ENCODE data around the gene IQGAP2. TPM values are rescaled to one million over a fixed set of nuclear protein-coding genes. Genes with fewer than 3 reads are reported as not detected.

IQGAP2 gene
- total RNA-seq, 1 donor, result 0.36 TPM

DNA sequence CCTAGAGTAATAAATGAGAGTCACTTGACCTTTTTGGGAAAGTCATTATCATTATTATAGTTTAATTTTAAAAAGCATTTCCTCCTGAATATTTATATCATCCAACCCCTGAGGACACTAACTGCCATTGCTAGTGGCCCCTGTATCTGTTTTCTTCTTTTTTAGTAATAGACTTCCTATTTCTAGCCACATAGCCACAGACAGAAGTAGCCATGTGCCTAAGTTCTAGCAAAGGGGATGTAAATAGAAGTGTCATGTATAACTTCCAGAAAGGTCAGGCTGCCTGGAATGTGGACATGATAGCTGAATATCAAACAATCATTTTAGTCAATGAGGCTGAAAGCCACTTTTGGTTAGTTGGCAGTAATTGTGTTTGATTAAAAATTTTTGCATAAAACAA is 37.5 kb upstream of the IQGAP2 start:
- Histone ChIP-seq H3K9me3 (ENCODE audit: low read depth, low read length) (no peaks in the 10 kb centered on the region), H3K4me3 (ENCODE audit: insufficient read depth, low read length) (no peak overlapping the region), H2AFZ (ENCODE audit: low read length) (no peak overlapping the region), H3K4me2 (ENCODE audit: insufficient read depth, low read length) (no peak overlapping the region), H3K27ac (ENCODE audit: low read depth, low read length) (no peak overlapping the region), H3K27me3 (ENCODE audit: insufficient read depth, low read length) (no peaks in the 10 kb centered on the region), H3K4me1 (ENCODE audit: insufficient read depth, low read length) (no peaks in the 10 kb centered on the region), H4K20me1 (ENCODE audit: insufficient read depth, low read length) (no peaks in the 10 kb centered on the region), H3K36me3 (ENCODE audit: insufficient read depth, low read length) (no peaks in the 10 kb centered on the region), H3K79me2 (ENCODE audit: insufficient read depth, low read length) (no peaks in the 10 kb centered on the region)
- TF ChIP-seq CTCF (IDR thresholded peaks at IDR 0.05; ENCODE audit: extremely low read depth, low read depth, low read length), result no peak
- no peak for DNase-seq (ENCODE audit: insufficient read length, low spot score, missing footprints)

DNA sequence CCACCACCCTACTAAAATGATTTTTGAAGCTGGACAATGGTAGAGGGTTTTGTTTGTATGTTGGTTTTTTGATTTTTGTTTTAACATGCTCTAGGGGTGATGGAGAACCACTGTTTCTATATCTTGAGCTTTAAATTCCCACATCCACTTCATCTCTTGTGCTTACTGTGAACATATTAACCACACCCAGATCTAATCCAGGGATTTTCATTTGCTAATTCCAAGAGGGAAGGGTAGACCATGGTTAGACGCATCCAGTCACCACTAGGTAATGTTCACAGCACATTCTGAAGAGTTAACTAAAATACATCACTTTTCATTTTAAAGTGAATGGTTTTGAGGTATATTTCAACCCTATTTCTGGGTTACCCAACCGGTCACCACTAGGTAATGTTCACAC is 36.5 kb upstream of the IQGAP2 start:
- H3K27ac ChIP-seq (ENCODE audit: low read depth, low read length), result no peak overlapping the region
- no peak overlapping the region for H3K4me2 ChIP-seq (ENCODE audit: insufficient read depth, low read length)
- H3K4me3 ChIP-seq (ENCODE audit: insufficient read depth, low read length), result no peak overlapping the region
- no peaks in the 10 kb centered on the region for H3K36me3 ChIP-seq (ENCODE audit: insufficient read depth, low read length)
- DNase-seq (ENCODE audit: insufficient read length, low spot score, missing footprints), result no peak
- H2AFZ ChIP-seq (ENCODE audit: low read length), result no peak overlapping the region
- H3K4me1 ChIP-seq (ENCODE audit: insufficient read depth, low read length), result no peaks in the 10 kb centered on the region
- no peaks in the 10 kb centered on the region for H3K79me2 ChIP-seq (ENCODE audit: insufficient read depth, low read length)
- TF ChIP-seq CTCF (IDR thresholded peaks at IDR 0.05; ENCODE audit: extremely low read depth, low read depth, low read length), result no peak
- no peaks in the 10 kb centered on the region for H3K27me3 ChIP-seq (ENCODE audit: insufficient read depth, low read length)
- H4K20me1 ChIP-seq (ENCODE audit: insufficient read depth, low read length), result no peaks in the 10 kb centered on the region
- H3K9me3 ChIP-seq (ENCODE audit: low read depth, low read length), result no peaks in the 10 kb centered on the region

GRCh38 chr5:76367623-76368371 is 35.3 kb upstream of the IQGAP2 start:
- no peaks in the 10 kb centered on the region for H3K27me3 ChIP-seq (ENCODE audit: insufficient read depth, low read length)
- DNase-seq (ENCODE audit: insufficient read length, low spot score, missing footprints), result no peak
- no peaks in the 10 kb centered on the region for H3K9me3 ChIP-seq (ENCODE audit: low read depth, low read length)

More at GRCh38 chr5:76367623-76368371, 35.3 kb upstream of the IQGAP2 start:
- H4K20me1 ChIP-seq (ENCODE audit: insufficient read depth, low read length), result no peaks in the 10 kb centered on the region
- no peak overlapping the region for H2AFZ ChIP-seq (ENCODE audit: low read length)
- H3K36me3 ChIP-seq (ENCODE audit: insufficient read depth, low read length), result no peaks in the 10 kb centered on the region
- no peaks in the 10 kb centered on the region for H3K79me2 ChIP-seq (ENCODE audit: insufficient read depth, low read length)
- H3K4me3 ChIP-seq (ENCODE audit: insufficient read depth, low read length), result no peak overlapping the region
- no peak overlapping the region for H3K27ac ChIP-seq (ENCODE audit: low read depth, low read length)
- TF ChIP-seq CTCF (IDR thresholded peaks at IDR 0.05; ENCODE audit: extremely low read depth, low read depth, low read length), result no peak
- H3K4me1 ChIP-seq (ENCODE audit: insufficient read depth, low read length), result peaks cover 2% of the 10 kb centered on the region
- no peak overlapping the region for H3K4me2 ChIP-seq (ENCODE audit: insufficient read depth, low read length)

Measured in osteoblast (primary cell).